GM12892 (cell line): ENCODE measurements around the gene ATP1B1.

Experiments
- POLR2A ChIP-seq: IDR thresholded peaks from 2 replicates; pipeline ENCODE4 v1.6.1; 2011; ENCODE audit warnings: low read depth, low read length, control low read depth
- POLR2AphosphoS5 ChIP-seq: IDR thresholded peaks from 2 replicates; pipeline ENCODE4 v1.6.1; 2011; ENCODE audit warnings: low read depth, low read length, control low read depth

DNA sequence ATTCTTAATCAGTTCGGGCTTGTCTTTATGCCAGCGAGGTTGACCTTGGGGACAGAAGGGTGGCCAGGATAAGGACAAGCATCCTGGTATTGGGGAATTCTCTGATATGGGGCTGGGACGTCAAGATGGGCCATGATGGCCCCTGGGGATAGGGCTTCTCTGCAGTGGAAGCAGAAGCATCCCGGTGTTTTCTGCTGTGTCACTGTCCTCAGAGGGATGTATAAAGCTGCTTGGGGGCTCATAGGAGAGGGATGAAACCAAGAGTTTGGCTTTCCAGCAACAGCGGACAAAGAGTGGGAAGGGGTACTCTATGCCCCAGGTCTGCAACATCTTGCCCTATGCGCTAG, 1.4 kb upstream of the ATP1B1 start:
- TF ChIP-seq POLR2A (no peak), POLR2AphosphoS5 (no peak)
